ENCODE data around the gene BAIAP2L1.
"Not testable (repeated sequence)": the region's sequence is repeated elsewhere in the genome, so short reads cannot be mapped to it uniquely, and the experiment has no call there.

The BAIAP2L1 gene

GRCh38 chr7:98399462-98399861 is 1.4 kb downstream of the BAIAP2L1 start:
- no peak for DNase-seq (ENCODE audit: low spot score)

DNA sequence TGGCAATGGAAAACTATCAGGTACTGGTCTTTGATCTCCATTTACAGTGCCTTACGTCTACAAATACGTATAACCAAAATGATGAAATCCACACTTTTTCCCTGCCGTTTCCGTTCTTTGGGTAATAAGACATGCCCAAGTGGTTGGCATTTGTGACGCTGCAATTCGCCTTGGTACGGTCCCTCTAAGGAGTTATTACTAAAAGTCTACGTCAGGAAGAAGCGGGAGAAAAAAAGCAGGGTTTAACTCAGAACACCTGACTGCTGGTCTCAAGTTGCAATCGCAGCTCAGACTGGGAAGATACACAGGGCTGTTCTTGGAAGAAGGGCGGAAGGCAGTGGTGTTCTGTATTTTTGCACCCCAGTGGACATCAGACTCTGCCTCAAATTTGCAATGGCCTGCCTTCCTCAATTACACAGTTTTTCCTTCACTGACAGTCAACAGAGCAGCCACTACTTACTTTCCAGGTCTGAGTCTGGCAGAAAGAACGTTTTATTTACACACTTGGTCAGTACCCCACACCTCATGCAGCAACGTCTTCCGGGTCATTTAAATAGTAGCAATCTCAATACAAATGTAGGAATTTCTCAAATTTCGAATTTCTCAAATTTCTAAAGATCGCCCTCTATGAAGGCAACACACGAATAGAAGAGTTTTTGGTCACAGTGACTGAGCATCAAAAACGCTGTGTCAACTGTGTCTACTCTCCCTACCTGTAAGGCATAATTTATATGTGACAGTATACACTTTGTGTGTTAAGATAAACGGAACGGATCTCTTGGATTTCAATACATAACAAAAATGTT is 2.1 kb downstream of the BAIAP2L1 start:
- DNase-seq (ENCODE audit: low spot score): no peak

- no peak for DNase-seq (ENCODE audit: low spot score)
Measured at GRCh38 chr7:98396768-98397167, 4.1 kb downstream of the BAIAP2L1 start.

DNA sequence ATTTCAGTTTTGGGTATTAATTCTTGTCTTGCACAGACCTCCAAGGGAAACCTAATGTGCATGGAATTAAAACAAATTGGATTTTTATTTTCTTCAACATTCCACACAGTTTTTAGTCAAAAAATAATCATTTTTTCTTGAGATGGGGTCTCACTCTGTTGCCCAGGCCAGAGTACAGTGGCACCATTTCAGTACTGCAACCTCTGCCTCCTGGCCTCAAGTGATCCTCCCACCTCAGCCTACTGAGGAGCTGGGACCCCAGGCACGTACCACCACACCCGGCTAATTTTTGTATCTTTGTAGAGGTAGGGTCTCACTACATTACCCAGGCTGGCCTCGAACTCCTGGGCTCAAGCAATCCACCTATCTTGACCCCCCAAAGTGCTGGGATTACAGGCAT is 4.9 kb downstream of the BAIAP2L1 start:
- no peak for DNase-seq (ENCODE audit: low spot score)

- no peak for DNase-seq (ENCODE audit: low spot score)
Measured at GRCh38 chr7:98395481-98395880, 5.4 kb downstream of the BAIAP2L1 start.

DNA sequence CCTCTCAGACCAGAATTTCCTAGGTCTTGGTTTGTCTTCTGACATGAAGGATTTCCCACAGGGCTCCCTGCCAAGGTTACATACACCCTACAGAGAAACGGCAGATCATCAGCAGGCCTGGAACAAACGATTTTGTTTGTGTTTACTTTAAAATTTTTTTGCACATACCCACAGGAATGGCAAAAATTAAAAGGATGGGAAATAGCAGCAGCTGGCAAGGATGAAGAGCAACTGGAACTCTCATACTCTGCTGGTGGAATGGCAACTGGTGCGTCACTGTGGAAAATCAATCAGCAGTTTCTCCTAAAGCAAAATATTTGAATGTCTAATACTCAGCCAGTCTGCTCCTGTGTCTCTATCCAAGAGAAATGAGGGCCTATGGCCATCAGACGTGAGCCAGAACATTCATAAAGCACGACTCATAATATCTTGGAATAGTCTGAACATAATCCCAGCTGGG is 6.5 kb downstream of the BAIAP2L1 start:
- DNase-seq (ENCODE audit: low spot score): no peak

DNA sequence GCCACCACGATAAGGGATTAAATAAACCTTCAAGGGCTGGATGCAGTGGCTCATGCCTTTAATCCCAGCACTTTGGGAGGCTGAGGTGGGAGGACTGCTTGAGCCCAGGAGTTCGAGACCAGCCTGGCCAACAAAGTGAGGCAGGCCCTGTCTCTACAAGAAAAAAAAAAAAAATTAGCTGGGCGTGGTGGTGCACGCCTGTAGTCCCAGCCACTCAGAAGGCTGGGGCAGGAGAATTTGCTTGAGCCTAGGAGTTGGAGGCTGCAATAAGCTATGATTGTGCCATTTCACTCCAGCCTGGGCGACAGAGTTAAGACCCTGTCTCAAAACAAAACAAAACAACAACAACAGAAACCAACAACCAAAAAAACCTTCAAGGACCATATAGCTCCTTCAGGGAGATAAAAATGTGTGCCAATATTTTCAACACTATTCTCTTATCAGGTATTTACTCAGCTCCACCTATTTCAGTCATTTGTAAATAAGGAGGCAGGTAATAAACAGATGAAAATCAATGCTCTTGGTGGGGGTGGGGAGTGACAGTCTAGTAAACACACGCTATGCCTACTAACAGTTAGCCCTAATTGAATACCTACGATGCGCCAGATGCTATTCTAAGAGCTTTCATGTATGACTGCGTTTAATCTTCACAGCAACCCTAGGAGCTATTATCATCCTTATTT is 13.2 kb downstream of the BAIAP2L1 start:
- DNase-seq (ENCODE audit: low spot score): no peak

- no peak for DNase-seq (ENCODE audit: low spot score)
Measured at GRCh38 chr7:98387131-98387530, 13.8 kb downstream of the BAIAP2L1 start.

GRCh38 chr7:98385532-98385931 is 15.4 kb downstream of the BAIAP2L1 start:
- not testable (repeated sequence) for DNase-seq (ENCODE audit: low spot score)

DNA sequence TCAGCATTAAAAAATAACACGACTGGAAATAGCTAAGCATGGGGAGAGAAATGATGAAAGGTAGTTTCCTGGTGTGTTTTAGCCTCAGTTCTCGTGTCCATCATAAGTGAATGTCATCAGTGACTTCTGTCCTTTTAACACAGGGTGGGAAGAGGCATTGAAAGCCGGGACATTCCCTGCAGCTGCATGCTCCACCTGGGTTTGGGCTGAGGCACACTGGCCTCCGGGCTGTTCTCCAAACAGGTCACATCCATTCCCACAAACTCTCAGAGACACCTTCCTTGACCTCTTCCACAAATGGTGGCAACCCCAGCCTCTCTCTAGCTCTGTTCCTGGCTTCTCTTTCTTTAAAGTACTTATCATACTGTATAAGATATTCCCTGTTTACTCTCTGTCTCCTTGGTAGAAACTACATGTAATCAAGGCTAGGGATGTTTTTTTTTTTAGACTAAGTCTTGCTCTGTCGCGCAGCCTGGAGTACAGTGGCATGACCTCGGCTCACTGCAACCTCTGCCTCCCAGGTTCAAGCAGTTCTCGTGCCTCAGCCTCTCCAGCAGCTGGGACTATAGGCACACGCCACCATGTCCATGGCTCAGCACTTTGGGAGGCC is 22.6 kb downstream of the BAIAP2L1 start:
- DNase-seq (ENCODE audit: low spot score): no peak

- no peak for DNase-seq (ENCODE audit: low spot score)
Measured at GRCh38 chr7:98376711-98377110, 24.2 kb downstream of the BAIAP2L1 start.

DNA sequence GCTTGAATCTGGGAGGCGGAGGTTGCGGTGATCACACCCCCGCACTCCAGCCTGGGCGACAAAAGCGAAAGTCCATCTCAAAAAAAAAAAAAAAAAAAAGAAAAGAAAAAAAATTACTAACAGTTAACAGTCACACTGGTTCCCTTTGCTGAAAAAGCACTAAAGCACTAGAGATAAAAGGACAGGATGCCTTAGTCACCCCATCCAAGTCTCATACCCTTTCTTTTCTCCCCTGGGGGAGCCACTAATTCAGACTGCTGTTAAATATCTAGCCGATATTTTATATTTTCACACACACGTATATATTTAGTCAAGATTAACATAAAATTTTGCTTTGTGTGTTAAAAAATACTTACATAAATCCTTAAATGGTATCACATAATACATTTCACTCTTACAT is 25.2 kb downstream of the BAIAP2L1 start:
- no peak for DNase-seq (ENCODE audit: low spot score)

DNA sequence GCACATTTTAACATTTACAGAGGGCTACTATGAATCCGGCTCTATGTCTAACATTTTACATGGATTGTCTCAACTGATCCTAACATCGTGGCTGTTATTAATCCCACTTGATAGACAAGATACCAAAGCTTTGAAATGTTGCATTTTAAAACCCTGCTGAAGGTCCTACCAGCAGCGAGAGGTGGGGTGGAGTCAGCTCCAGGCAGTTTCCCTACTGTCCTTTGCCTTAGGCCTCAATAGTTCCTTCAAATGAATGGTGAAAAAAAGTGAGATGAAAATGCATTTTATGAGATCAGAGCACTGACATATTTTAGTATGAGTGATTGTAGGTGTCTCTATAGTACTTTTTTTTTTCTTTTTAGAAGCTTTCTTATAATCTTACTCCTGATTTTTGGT is 26.6 kb downstream of the BAIAP2L1 start:
- DNase-seq (ENCODE audit: low spot score): no peak

GRCh38 chr7:98372993-98373392 is 27.9 kb downstream of the BAIAP2L1 start:
- no peak for DNase-seq (ENCODE audit: low spot score)

- no peak for DNase-seq (ENCODE audit: low spot score)
Measured at GRCh38 chr7:98369726-98370125, 31.2 kb downstream of the BAIAP2L1 start.

- no peak for DNase-seq (ENCODE audit: low spot score)
Measured at GRCh38 chr7:98368716-98369115, 32.2 kb downstream of the BAIAP2L1 start.

- DNase-seq (ENCODE audit: low spot score): no peak
Measured at GRCh38 chr7:98366562-98366938, 34.3 kb downstream of the BAIAP2L1 start.

GRCh38 chr7:98365863-98366561 is 34.9 kb downstream of the BAIAP2L1 start:
- DNase-seq (ENCODE audit: low spot score): peak; percentile 83

GRCh38 chr7:98364220-98364619 is 36.7 kb downstream of the BAIAP2L1 start:
- no peak for DNase-seq (ENCODE audit: low spot score)

DNA sequence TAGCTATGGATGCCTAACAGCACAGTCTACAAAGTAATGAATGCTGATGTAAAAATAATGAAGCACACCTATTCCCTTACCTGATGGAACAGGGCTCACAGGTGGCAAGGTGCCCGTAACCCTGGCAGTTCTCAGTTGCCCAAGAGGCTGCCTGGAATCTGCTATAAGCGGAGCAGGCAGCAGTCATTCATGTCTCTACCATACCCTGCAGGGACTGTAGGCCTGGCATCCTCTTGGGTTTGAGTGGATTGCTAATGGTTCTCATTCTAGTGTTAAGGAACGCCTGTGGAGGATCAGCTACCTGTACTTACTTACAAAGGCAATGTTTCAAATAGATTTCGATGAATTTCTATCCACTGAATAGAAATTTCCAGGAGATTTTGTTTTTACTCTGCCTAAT is 38.4 kb downstream of the BAIAP2L1 start:
- DNase-seq (ENCODE audit: low spot score): no peak

DNA sequence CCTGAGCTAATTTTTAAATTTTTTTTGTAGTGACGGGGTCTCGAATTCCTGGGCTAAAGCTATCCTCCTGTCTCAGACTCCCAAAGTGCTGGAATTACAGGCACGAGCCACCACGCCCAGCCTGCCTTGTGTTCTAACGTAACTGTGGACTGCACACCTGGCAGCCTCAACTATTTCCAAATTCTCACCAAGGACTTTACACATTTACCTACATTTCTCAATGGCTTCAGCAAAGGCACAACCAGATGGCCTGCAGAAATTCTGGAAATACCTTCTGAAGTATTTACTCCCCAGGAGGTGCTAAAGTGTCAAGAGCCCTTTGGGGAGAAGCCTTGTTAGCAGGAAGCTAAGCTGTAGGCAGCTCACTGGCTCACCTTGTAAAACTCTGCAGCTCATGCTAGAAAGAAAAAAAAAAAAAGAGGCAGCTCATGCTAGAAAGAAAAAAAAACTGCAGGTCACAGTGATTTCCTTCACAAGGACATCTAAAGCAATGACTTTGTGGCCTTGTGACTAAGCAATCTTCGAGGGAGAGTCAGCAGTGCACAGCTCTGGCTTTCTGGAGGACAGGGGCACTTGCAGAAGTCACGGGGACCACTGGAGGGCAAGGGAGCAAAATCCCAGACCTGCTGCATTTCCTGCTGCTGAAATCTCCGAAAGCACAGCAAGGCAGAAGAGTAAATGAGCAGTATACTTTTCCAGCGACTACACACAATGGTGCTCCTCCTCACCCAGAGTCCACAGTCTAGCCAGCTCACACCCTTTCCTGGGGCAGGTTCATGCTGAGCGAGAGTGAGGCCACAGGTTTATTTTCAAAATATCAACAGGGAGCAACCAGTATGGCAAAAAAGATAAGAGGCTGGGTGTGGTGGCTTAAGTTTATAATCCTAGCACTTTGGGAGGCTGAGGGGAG is 40.4 kb downstream of the BAIAP2L1 start:
- no peak for DNase-seq (ENCODE audit: low spot score)

Measured in kidney capillary endothelial cell (primary cell).